Thymus (tissue), 11 donors: ENCODE data around the gene RNF115. TPM values are rescaled to one million over a fixed set of nuclear protein-coding genes. Genes with fewer than 3 reads are reported as not detected.
"Not testable (repeated sequence)": the region's sequence is repeated elsewhere in the genome, so short reads cannot be mapped to it uniquely, and the experiment has no call there.

Source experiments
- DNase-seq, 9 donors: peaks; one replicate each; pipeline ENCODE4 v3.0.0-alpha.2; 2013; ENCODE audit warnings: low spot score in 9 of 9, low read depth in 6 of 9, missing footprints in 1 of 9
- H3K27ac ChIP-seq, 2 donors: one replicate each; pipeline ENCODE4 v1.5.1; 2013; ENCODE audit warnings: control low read depth in 1 of 2, low read depth in 1 of 2, low read length in 1 of 2, mild to moderate bottlenecking in 1 of 2, moderate library complexity in 1 of 2
- H3K27me3 ChIP-seq, 2 donors: one replicate each; pipeline ENCODE4 v1.5.1; 2013; ENCODE audit warnings: low read length in 1 of 2; ENCODE audit not compliant: control insufficient read depth in 2 of 2, insufficient read depth in 1 of 2
- H3K36me3 ChIP-seq, 2 donors: one replicate each; pipeline ENCODE4 v1.5.1; 2013; ENCODE audit warnings: low read length in 1 of 2, mild to moderate bottlenecking in 1 of 2, moderate library complexity in 1 of 2; ENCODE audit not compliant: control insufficient read depth in 2 of 2, insufficient read depth in 2 of 2
- H3K4me1 ChIP-seq, 2 donors: one replicate each; pipeline ENCODE4 v1.5.1; 2013; ENCODE audit warnings: low read length in 2 of 2; ENCODE audit not compliant: control insufficient read depth in 2 of 2, insufficient read depth in 2 of 2
- H3K4me3 ChIP-seq, 2 donors: one replicate each; pipeline ENCODE4 v1.5.1; 2013; ENCODE audit warnings: low read length in 2 of 2, control low read depth in 1 of 2, mild to moderate bottlenecking in 1 of 2
- H3K9me3 ChIP-seq, 2 donors: one replicate each; pipeline ENCODE4 v1.5.1; 2013; ENCODE audit warnings: low read length in 1 of 2, mild to moderate bottlenecking in 1 of 2; ENCODE audit not compliant: control insufficient read depth in 2 of 2, insufficient read depth in 1 of 2
- whole genome bisulfite sequencing: extraction: QIAGEN DNeasy Blood & Tissue Kit; methylation state at CpG from one replicate; pipeline ENCODE4 v1.1.7; 2013; 5-methylcytosine and 5-hydroxymethylcytosine counted together
- polyA plus RNA-seq: library from polyadenylated mRNA; stranded (reverse); fragments of 200-250 nt; gene quantifications from one replicate; pipeline ENCODE4 v1.2.3, GENCODE V29; 2013
- total RNA-seq: library from RNA; stranded (reverse); fragments of 120-200 nt; gene quantifications from one replicate; pipeline ENCODE4 v1.2.4, GENCODE V29; 2013
- donor health status: healthy.

The RNF115 gene
- total and polyA plus RNA-seq, 2 donors, result 8.8 to 12.3 TPM

DNA sequence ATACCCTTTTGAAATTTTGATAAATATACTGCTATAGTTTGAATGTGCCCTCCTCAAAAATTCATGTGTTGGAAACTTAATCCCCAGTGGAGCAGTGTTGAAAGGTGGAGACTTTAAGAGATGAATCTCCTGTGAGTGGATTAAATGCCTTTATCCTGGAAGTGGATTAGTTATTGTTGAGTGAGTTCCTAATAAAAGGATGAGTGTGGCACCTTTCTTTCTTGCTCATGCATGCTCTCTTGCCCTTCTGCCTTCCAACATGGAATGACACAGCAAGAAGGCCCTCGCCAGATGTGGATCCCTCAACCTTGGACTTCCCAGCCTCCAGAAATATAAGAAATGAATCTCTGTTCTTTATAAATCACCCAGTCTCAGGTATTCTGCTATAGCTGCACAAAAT is 52.8 kb downstream of the RNF115 start:
- Histone ChIP-seq H3K9me3 (no peaks in the 10 kb centered on the region), H3K36me3 (peaks cover 10 to 13% of the 10 kb centered on the region in 2 donors), H3K4me1 (no peaks in the 10 kb centered on the region), H3K4me3 (no peak overlapping the region), H3K27ac (no peak overlapping the region), H3K27me3 (no peaks in the 10 kb centered on the region)
- no peak for DNase-seq
- 98% methylated on average over 1 of the region's 1 CpG for whole genome bisulfite sequencing

DNA sequence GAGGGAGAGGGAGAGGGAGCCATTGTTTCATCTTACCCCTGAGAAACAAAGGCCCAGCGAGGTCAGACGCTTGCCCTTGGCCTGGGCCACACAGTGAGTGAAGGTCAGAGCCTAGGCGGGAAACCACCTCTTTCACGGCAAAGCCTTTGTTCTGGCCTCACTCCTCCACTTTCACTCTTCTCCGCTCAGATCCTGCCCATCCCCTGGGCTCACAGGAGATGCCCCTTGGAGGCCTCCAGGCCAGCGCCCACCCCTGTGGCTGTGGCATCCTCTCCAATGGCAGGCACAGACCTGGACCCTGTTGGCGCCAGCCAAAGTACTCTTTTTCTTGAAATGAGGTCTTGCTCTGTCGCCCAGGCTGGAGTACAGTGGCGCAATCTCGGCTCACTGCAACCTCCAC is 55.9 kb downstream of the RNF115 start:
- H3K4me1 ChIP-seq, H3K9me3 ChIP-seq, H3K4me3 ChIP-seq, H3K27me3 ChIP-seq, H3K27ac ChIP-seq, DNase-seq: not testable (repeated sequence)
- WGBS, result 98% methylated on average over 10 of the region's 10 CpGs
- H3K36me3 ChIP-seq, result peaks cover 10 to 13% of the 10 kb centered on the region in 2 donors

DNA sequence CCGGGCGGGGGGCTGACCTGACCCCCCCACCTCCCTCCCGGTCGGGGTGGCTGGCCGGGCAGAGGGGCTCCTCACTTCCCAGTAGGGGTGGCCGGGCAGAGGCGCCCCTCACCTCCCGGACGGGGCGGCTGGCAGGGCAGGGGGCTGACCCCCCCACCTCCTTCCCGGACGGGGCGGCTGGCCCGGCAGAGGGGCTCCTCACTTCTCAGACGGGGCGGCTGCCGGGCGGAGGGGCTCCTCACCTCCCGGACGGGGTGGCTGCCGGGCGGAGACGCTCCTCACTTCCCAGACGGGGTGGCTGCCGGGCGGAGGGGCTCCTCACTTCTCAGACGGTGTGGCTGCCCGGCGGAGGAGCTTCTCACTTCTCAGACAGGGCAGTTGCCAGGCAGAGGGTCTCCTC is 57.0 kb downstream of the RNF115 start:
- not testable (repeated sequence) for H3K4me1 ChIP-seq, H3K27me3 ChIP-seq, DNase-seq, H3K27ac ChIP-seq, H3K4me3 ChIP-seq, H3K9me3 ChIP-seq
- WGBS, result 97% methylated on average over 29 of the region's 29 CpGs
- peaks cover 8 to 15% of the 10 kb centered on the region in 2 donors for H3K36me3 ChIP-seq

DNA sequence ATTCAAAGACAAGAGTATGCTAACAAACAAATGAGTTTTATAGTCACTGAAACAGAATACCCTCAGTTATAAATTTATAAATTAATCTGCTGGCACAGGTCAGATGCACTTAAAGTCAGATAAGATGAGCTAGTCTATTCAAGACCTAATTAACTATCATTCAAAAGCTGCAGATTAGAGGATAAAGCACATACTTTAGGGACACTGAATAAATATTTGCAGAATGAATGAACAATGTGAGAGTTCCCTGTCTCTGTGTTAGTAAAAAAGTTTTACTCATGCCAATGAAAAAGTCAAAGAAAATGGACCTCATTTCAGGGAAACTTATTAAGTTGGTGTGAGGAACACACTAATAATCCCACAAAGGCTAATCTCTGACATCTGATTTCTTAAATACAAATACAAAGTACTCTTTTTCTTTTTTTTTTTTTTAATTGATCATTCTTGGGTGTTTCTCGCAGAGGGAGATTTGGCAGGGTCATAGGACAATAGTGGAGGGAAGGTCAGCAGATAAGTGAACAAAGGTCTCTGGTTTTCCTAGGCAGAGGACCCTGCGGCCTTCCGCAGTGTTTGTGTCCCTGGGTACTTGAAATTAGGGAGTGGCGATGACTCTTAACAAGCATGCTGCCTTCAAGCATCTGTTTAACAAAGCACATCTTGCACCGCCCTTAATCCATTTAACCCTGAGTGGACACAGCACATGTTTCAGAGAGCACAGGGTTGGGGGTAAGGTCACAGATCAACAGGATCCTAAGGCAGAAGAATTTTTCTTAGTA is 58.1 kb downstream of the RNF115 start:
- H3K9me3 ChIP-seq, H3K4me1 ChIP-seq, DNase-seq, H3K27me3 ChIP-seq, H3K4me3 ChIP-seq, H3K27ac ChIP-seq: not testable (repeated sequence)
- 100% methylated on average over 5 of the region's 5 CpGs for WGBS
- peaks cover 7 to 24% of the 10 kb centered on the region in 2 donors for H3K36me3 ChIP-seq

DNA sequence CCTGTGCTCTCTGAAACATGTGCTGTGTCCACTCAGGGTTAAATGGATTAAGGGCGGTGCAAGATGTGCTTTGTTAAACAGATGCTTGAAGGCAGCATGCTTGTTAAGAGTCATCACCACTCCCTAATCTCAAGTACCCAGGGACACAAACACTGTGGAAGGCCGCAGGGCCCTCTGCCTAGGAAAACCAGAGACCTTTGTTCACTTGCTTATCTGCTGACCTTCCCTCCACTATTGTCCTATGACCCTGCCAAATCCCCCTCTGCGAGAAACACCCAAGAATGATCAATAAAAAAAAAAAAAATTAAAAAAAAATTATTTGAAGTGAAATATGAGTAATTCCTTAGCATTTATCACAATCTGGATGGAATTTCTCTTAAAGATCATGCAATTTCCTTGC is 58.8 kb downstream of the RNF115 start:
- not testable (repeated sequence) for H3K27me3 ChIP-seq, H3K4me3 ChIP-seq, DNase-seq, H3K4me1 ChIP-seq, H3K27ac ChIP-seq, H3K9me3 ChIP-seq
- H3K36me3 ChIP-seq, result peaks cover 7 to 24% of the 10 kb centered on the region in 2 donors
- 98% methylated on average over 2 of the region's 3 CpGs for WGBS

DNA sequence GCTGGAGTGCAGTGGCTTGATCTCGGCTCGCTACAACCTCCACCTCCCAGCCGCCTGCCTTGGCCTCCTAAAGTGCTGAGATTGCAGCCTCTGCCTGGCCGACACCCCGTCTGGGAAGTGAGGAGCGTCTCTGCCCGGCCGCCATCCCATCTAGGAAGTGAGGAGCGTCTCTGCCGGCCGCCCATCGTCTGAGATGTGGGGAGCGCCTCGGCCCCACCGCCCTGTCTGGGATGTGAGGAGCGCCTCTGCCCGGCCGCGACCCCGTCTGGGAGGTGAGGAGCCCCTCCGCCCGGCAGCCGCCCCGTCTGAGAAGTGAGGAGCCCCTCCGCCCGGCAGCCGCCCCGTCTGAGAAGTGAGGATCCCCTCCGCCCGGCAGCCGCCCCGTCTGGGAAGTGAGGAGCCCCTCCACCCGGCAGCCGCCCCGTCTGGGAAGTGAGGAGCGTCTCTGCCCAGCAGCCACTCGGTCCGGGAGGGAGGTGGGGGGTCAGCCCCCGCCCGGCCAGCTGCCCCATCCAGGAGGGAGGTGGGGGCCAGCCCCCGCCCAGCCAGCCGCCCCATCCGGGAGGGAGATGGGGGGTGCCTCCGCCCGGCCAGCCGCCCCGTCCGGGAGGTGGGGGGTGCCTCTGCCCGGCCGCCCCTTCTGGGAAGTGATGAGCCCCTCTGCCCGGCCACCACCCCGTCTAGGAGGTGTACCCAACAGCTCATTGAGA is 59.5 kb downstream of the RNF115 start:
- not testable (repeated sequence) for DNase-seq, H3K27me3 ChIP-seq, H3K4me1 ChIP-seq, H3K4me3 ChIP-seq, H3K9me3 ChIP-seq, H3K27ac ChIP-seq
- peaks cover 9 to 24% of the 10 kb centered on the region in 2 donors for H3K36me3 ChIP-seq
- WGBS, result 98% methylated on average over 52 of the region's 52 CpGs

DNA sequence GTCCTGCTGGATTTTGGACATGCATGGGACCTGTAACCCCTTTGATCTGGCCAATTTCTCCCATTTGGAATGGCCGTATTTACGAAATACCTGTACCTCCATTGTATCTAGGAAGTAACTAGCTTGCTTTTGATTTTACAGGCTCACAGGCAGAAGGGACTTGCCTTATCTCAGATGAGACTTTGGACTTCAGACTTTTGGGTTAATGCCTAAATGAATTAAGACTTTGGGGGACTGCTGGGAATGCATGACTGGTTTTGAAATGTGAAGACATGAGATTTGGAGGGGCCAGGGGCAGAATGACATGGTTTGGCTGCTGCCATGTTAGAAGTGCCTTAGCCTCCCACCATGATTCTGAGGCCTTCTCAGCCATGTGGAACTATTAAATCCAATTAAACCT is 61.9 kb downstream of the RNF115 start:
- peaks cover 17 to 19% of the 10 kb centered on the region in 2 donors for H3K36me3 ChIP-seq
- not testable (repeated sequence) for H3K27me3 ChIP-seq, DNase-seq, H3K27ac ChIP-seq, H3K9me3 ChIP-seq, H3K4me1 ChIP-seq, H3K4me3 ChIP-seq
- 98% methylated on average over 2 of the region's 2 CpGs for WGBS

DNA sequence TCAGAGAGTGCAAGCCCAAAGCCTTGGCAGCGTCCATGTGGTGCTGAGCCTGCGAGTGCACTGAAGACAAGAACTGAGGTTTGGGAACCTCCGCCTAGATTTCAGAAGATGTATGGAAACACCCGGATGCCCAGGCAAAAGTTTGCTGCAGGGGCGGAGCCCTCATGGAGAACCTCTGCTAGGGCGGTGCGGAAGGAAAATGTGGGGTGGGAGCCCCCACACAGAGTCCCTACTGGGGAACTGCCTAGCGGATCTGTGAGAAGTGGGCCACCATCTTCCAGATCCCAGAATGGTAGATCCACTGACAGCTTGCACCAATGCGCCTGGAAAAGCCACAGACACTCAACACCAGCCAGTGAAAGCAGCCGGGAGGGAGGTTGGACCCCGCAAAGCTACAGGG is 62.4 kb downstream of the RNF115 start:
- peaks cover 17 to 18% of the 10 kb centered on the region in 2 donors for H3K36me3 ChIP-seq
- not testable (repeated sequence) for H3K4me1 ChIP-seq, H3K27ac ChIP-seq, H3K4me3 ChIP-seq, DNase-seq, H3K9me3 ChIP-seq, H3K27me3 ChIP-seq
- WGBS, result over 99% methylated on average over 11 of the region's 11 CpGs

DNA sequence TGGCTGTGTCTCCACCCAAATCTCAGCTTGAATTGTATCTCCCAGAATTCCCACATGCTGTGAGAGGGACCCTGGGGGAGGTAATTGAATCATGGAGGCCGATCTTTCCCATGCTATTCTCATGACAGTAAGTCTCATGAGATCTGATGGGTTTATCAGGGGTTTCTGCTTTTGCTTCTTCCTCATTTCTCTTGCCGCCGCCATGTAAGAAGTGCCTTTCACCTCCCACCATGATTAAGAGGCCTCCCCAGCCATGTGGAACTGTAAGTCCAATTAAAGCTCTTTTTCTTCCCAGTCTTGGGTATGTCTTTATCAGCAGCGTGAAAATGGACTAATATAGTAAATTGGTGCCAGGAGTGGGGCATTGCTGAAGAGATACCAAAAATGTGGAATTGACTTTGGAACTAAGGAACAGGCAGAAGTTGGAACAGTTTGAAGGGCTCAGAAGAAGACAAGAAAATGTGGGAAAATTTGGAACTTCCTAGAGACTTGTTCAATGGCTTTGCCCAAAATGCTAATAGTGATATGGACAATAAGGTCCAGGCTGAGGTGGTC is 63.4 kb downstream of the RNF115 start:
- not testable (repeated sequence) for H3K9me3 ChIP-seq, H3K27me3 ChIP-seq, H3K4me1 ChIP-seq, H3K4me3 ChIP-seq, DNase-seq, H3K27ac ChIP-seq
- WGBS, result 96% methylated on average over 4 of the region's 4 CpGs
- peaks cover 17 to 18% of the 10 kb centered on the region in 2 donors for H3K36me3 ChIP-seq
